ENCODE results near the gene GDF7. TPM values are rescaled to one million over a fixed set of nuclear protein-coding genes. Genes with fewer than 3 reads are reported as not detected.

Gene GDF7
- total RNA-seq, 4 donors from 2014 or later: 1.9 to 3.1 (median 2.4) TPM

DNA sequence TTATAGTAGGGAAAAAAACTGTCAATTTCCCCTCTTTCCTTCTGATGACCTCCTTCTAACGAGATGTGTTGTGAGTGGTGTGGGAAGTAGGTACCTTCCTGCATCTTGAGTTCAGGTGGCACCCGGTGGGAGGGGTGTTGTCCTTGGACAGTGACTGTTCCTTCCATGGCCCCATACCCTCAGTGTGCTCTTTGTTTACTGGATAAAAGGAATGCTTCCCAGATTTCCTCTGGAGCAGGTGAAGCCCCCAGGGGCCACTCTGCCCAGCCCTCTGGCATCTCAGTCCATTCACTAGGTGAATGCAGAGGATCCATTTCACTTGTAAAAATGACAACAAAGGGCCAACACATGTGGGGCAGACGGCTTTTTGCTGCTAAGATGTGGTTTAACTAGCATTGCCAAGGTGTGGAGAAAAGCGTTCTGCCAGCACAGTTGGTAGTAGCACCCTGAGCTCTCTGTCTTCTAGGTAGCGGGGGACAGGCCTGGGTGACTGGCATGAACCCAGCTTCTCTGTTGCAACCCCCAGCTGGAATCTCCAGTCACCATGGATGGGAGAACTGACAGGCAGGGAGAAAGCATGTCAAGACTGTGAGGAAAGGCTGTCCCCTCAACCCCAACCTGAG lies 6.9 kb downstream of the GDF7 start:
- Histone ChIP-seq H3K36me3 (no peaks in the 10 kb centered on the region), H3K9me3 (no peaks in the 10 kb centered on the region), H3K4me1 (peaks cover 25% of the 10 kb centered on the region), H3K4me3 (no peak overlapping the region), H3K27ac (no peak overlapping the region), H3K27me3 (peaks cover 64% of the 10 kb centered on the region)
- WGBS: 75% methylated on average over 5 of the region's 5 CpGs
- DNase-seq (ENCODE audit: low spot score in 2 of 2): no peak
- no peak for TF ChIP-seq EP300 (IDR thresholded peaks at IDR 0.05)
- no peak for TF ChIP-seq POLR2A (IDR thresholded peaks at IDR 0.05)
- TF ChIP-seq, protein P1, sequence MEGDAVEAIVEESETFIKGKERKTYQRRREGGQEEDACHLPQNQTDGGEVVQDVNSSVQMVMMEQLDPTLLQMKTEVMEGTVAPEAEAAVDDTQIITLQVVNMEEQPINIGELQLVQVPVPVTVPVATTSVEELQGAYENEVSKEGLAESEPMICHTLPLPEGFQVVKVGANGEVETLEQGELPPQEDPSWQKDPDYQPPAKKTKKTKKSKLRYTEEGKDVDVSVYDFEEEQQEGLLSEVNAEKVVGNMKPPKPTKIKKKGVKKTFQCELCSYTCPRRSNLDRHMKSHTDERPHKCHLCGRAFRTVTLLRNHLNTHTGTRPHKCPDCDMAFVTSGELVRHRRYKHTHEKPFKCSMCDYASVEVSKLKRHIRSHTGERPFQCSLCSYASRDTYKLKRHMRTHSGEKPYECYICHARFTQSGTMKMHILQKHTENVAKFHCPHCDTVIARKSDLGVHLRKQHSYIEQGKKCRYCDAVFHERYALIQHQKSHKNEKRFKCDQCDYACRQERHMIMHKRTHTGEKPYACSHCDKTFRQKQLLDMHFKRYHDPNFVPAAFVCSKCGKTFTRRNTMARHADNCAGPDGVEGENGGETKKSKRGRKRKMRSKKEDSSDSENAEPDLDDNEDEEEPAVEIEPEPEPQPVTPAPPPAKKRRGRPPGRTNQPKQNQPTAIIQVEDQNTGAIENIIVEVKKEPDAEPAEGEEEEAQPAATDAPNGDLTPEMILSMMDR (IDR thresholded peaks at IDR 0.05): no peak
- TF ChIP-seq POLR2AphosphoS5 (IDR thresholded peaks at IDR 0.05): no peak

DNA sequence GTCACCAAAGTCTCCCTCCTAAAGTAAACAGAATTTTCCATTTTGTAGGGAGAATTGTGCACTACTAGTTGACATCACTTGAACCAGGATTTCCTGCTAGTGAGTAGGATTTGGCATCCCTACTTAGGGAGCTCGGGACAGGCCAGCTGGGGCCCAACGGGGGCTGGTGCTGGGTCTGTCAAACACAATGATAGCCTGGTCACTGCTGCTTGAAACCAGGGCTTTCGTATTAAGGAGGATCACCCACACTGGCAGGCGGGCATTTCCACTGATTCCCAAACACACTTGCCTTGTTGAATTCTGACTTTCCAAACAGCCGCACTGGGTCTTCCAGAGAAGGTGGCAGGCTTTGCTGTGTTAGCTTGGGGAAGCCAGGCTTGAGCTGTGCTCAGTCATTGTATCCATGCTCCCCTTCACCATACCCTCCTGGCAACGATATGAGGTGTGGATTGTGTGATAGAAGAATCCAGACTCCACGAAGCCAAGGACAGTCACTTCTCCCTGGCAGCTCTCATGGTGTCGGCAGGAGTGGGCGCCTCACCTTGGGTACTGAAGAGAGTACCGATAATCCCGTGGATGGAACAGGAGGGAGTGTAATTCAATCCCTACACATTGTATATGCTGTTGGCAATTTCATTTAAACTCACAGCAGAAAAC lies 7.5 kb downstream of the GDF7 start:
- DNase-seq (ENCODE audit: low spot score in 2 of 2): no peak
- H3K9me3 ChIP-seq: no peaks in the 10 kb centered on the region
- TF ChIP-seq, protein P1 (IDR thresholded peaks at IDR 0.05): no peak
- TF ChIP-seq POLR2A (IDR thresholded peaks at IDR 0.05): no peak
- TF ChIP-seq EP300 (IDR thresholded peaks at IDR 0.05): no peak
- no peak for TF ChIP-seq POLR2AphosphoS5 (IDR thresholded peaks at IDR 0.05)
- WGBS: 87% methylated on average over 11 of the region's 11 CpGs
- H3K27ac ChIP-seq: no peak overlapping the region
- H3K27me3 ChIP-seq: peaks cover 58% of the 10 kb centered on the region
- no peaks in the 10 kb centered on the region for H3K36me3 ChIP-seq
- peaks cover 25% of the 10 kb centered on the region for H3K4me1 ChIP-seq
- no peak overlapping the region for H3K4me3 ChIP-seq

DNA sequence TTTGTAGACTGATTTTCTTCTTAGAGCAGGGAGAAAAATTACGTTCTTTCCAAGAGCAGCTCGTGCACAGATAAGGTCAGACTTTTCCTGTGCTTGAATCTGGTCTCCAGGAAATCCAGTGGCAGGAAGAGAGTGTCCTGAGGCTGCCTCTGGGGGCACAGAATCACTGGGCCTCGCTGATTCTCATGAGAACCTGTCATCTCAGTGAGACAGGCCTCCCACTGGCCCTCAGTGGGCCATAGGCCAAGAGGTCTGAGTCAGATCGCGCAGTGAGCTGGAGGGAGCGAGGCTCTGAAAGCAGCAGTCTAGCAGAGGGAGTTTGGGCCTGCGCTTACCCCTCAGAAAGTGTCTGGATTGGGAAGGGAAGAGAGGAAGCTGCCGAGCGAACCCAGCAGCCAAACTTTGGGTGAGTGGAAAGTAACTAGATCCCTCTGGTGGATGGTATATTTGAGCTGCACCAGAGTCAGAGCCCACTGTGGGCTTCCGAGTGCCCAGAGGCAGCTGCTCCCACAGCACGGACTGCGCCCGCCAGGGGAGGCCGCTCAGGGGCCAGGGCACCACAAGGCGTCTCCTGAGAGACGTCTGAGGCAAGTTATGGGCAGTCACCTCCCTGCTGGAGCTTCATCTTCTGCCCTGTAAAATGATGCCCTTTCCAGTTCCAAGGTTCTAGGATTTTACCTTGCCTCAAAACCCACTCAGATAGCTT lies 8.2 kb downstream of the GDF7 start:
- whole genome bisulfite sequencing: 60% methylated on average over 10 of the region's 16 CpGs
- Histone ChIP-seq H3K4me1 (peaks cover 25% of the 10 kb centered on the region), H3K27ac (no peak overlapping the region), H3K27me3 (peaks cover 51% of the 10 kb centered on the region), H3K9me3 (no peaks in the 10 kb centered on the region), H3K36me3 (no peaks in the 10 kb centered on the region), H3K4me3 (no peak overlapping the region)
- no peak for DNase-seq (ENCODE audit: low spot score in 2 of 2)
- TF ChIP-seq POLR2AphosphoS5 (IDR thresholded peaks at IDR 0.05): no peak
- TF ChIP-seq, protein P1 (IDR thresholded peaks at IDR 0.05): no peak
- TF ChIP-seq EP300 (IDR thresholded peaks at IDR 0.05): no peak
- no peak for TF ChIP-seq POLR2A (IDR thresholded peaks at IDR 0.05)

DNA sequence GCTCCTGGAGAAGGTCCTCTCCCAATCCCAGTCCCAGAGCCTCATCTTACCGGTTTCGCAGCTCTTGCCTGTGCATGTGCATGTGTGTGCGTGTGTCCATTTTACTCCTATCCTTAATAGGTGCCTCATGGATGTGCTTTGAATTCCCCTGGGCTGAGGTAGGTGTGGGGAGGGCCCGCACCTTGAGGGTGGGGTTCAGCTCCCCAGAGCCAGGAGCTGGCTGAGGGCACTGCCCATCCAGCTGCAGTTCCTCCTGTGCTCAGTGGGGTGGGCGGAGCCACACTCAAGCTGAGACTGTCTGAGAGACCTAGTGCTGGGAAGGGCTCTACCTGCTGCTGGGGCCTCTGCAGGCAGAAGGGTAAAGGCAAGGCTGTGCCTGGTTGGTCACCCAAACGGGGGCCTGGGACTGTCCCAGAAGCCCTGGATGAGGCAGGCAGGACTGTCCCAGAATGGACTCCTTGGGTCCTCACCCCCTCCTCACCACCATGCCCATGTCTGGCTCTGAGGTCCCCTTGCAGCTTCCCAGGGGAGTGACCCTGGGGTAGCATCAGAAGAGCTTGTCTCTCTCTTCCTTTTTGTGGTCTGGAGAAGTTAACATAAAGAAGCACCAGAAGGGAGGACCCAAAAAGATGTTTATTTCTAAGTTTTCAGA lies 8.9 kb downstream of the GDF7 start:
- Histone ChIP-seq H3K4me3 (no peak overlapping the region), H3K36me3 (no peaks in the 10 kb centered on the region), H3K4me1 (peaks cover 19% of the 10 kb centered on the region), H3K27ac (no peak overlapping the region), H3K27me3 (peaks cover 44% of the 10 kb centered on the region), H3K9me3 (no peaks in the 10 kb centered on the region)
- TF ChIP-seq POLR2AphosphoS5 (IDR thresholded peaks at IDR 0.05) (no peak), POLR2A (IDR thresholded peaks at IDR 0.05) (no peak), EP300 (IDR thresholded peaks at IDR 0.05) (no peak)
- TF ChIP-seq, protein P1 (IDR thresholded peaks at IDR 0.05): no peak
- 92% methylated on average over 3 of the region's 6 CpGs for WGBS
- DNase-seq (ENCODE audit: low spot score in 2 of 2): no peak
